ENCODE measurements around the gene HAND2.

HAND2 gene

GRCh38 chr4:173572493-173573129, 42.6 kb upstream of the HAND2 start:
- Histone ChIP-seq H3K27ac (ENCODE audit: low read depth, low read length) (no peak overlapping the region), H3K9ac (ENCODE audit: low read length) (no peak overlapping the region)

GRCh38 chr4:173571620-173572019, 41.6 kb upstream of the HAND2 start:
- TF ChIP-seq EZH2phosphoT487 (conservative IDR thresholded peaks at IDR 0.05; ENCODE audit: low read length) (no peak), CTCF (IDR thresholded peaks at IDR 0.05; ENCODE audit: insufficient read depth, low read length, poor library complexity, severe bottlenecking) (no peak)
- H3K4me2 ChIP-seq (ENCODE audit: low read depth, low read length, poor library complexity, severe bottlenecking) = no peak overlapping the region
- H2AFZ ChIP-seq (ENCODE audit: low read depth, low read length, severe bottlenecking) = no peak overlapping the region
- H3K27me3 ChIP-seq (ENCODE audit: low read length) = no peaks in the 10 kb centered on the region
- H4K20me1 ChIP-seq (ENCODE audit: low read depth, low read length) = no peaks in the 10 kb centered on the region
- no peak overlapping the region for H3K9ac ChIP-seq (ENCODE audit: low read length)
- H3K36me3 ChIP-seq (ENCODE audit: low read length) = no peaks in the 10 kb centered on the region
- H3K27ac ChIP-seq (ENCODE audit: low read depth, low read length) = no peak overlapping the region
- no peaks in the 10 kb centered on the region for H3K9me3 ChIP-seq (ENCODE audit: insufficient read depth, low read length)
- H3F3A ChIP-seq (ENCODE audit: insufficient read depth) = no peaks in the 10 kb centered on the region
- H3K79me2 ChIP-seq (ENCODE audit: insufficient read depth, low read length) = no peaks in the 10 kb centered on the region
- H3K9me2 ChIP-seq (replicated peaks; ENCODE audit: insufficient read depth, low read length) = no peaks in the 10 kb centered on the region
- H3K4me3 ChIP-seq (ENCODE audit: insufficient read depth, low read length, poor library complexity, severe bottlenecking) = no peak overlapping the region

More at GRCh38 chr4:173572493-173573129, 42.6 kb upstream of the HAND2 start:
- Histone ChIP-seq H3F3A (ENCODE audit: insufficient read depth) (no peaks in the 10 kb centered on the region), H2AFZ (ENCODE audit: low read depth, low read length, severe bottlenecking) (no peak overlapping the region), H3K9me3 (ENCODE audit: insufficient read depth, low read length) (no peaks in the 10 kb centered on the region), H3K79me2 (ENCODE audit: insufficient read depth, low read length) (no peaks in the 10 kb centered on the region), H3K4me3 (ENCODE audit: insufficient read depth, low read length, poor library complexity, severe bottlenecking) (no peak overlapping the region), H3K36me3 (ENCODE audit: low read length) (no peaks in the 10 kb centered on the region), H3K9me2 (replicated peaks; ENCODE audit: insufficient read depth, low read length) (no peaks in the 10 kb centered on the region), H4K20me1 (ENCODE audit: low read depth, low read length) (no peaks in the 10 kb centered on the region), H3K4me2 (ENCODE audit: low read depth, low read length, poor library complexity, severe bottlenecking) (no peak overlapping the region), H3K27me3 (ENCODE audit: low read length) (no peaks in the 10 kb centered on the region)
- TF ChIP-seq CTCF (IDR thresholded peaks at IDR 0.05; ENCODE audit: insufficient read depth, low read length, poor library complexity, severe bottlenecking) (no peak), EZH2phosphoT487 (conservative IDR thresholded peaks at IDR 0.05; ENCODE audit: low read length) (no peak)

GRCh38 chr4:173565281-173565680, 35.3 kb upstream of the HAND2 start:
- no peaks in the 10 kb centered on the region for H3K36me3 ChIP-seq (ENCODE audit: low read length)
- H3K4me3 ChIP-seq (ENCODE audit: insufficient read depth, low read length, poor library complexity, severe bottlenecking) = no peak overlapping the region
- H3K9ac ChIP-seq (ENCODE audit: low read length) = no peak overlapping the region
- no peaks in the 10 kb centered on the region for H3K27me3 ChIP-seq (ENCODE audit: low read length)
- H3K79me2 ChIP-seq (ENCODE audit: insufficient read depth, low read length) = no peaks in the 10 kb centered on the region
- no peak overlapping the region for H3K27ac ChIP-seq (ENCODE audit: low read depth, low read length)
- no peaks in the 10 kb centered on the region for H4K20me1 ChIP-seq (ENCODE audit: low read depth, low read length)
- no peaks in the 10 kb centered on the region for H3K9me2 ChIP-seq (replicated peaks; ENCODE audit: insufficient read depth, low read length)
- no peak overlapping the region for H3K4me2 ChIP-seq (ENCODE audit: low read depth, low read length, poor library complexity, severe bottlenecking)
- no peak overlapping the region for H2AFZ ChIP-seq (ENCODE audit: low read depth, low read length, severe bottlenecking)
- H3K9me3 ChIP-seq (ENCODE audit: insufficient read depth, low read length) = no peaks in the 10 kb centered on the region
- no peak for TF ChIP-seq EZH2phosphoT487 (conservative IDR thresholded peaks at IDR 0.05; ENCODE audit: low read length)
- H3F3A ChIP-seq (ENCODE audit: insufficient read depth) = no peaks in the 10 kb centered on the region

GRCh38 chr4:173564461-173564860, 34.4 kb upstream of the HAND2 start:
- H3K27ac ChIP-seq (ENCODE audit: low read depth, low read length) = no peak overlapping the region
- no peaks in the 10 kb centered on the region for H3K9me2 ChIP-seq (replicated peaks; ENCODE audit: insufficient read depth, low read length)
- no peak overlapping the region for H2AFZ ChIP-seq (ENCODE audit: low read depth, low read length, severe bottlenecking)
- no peak for TF ChIP-seq EZH2phosphoT487 (conservative IDR thresholded peaks at IDR 0.05; ENCODE audit: low read length)
- TF ChIP-seq CTCF (IDR thresholded peaks at IDR 0.05; ENCODE audit: insufficient read depth, low read length, poor library complexity, severe bottlenecking) = no peak
- no peaks in the 10 kb centered on the region for H3K9me3 ChIP-seq (ENCODE audit: insufficient read depth, low read length)
- H3K79me2 ChIP-seq (ENCODE audit: insufficient read depth, low read length) = no peaks in the 10 kb centered on the region
- no peaks in the 10 kb centered on the region for H4K20me1 ChIP-seq (ENCODE audit: low read depth, low read length)
- H3K36me3 ChIP-seq (ENCODE audit: low read length) = no peaks in the 10 kb centered on the region
- H3K27me3 ChIP-seq (ENCODE audit: low read length) = no peaks in the 10 kb centered on the region
- no peak overlapping the region for H3K4me2 ChIP-seq (ENCODE audit: low read depth, low read length, poor library complexity, severe bottlenecking)
- H3K4me3 ChIP-seq (ENCODE audit: insufficient read depth, low read length, poor library complexity, severe bottlenecking) = no peak overlapping the region
- no peaks in the 10 kb centered on the region for H3F3A ChIP-seq (ENCODE audit: insufficient read depth)
- no peak overlapping the region for H3K9ac ChIP-seq (ENCODE audit: low read length)

Data from SU-DHL-6 (cell line).